ENCODE measurements around the gene PKHD1.

GRCh38 chr6:51617751-51618150 is 469.7 kb downstream of the PKHD1 start:
- TF ChIP-seq CTCF (conservative IDR thresholded peaks at IDR 0.05; ENCODE audit: low read depth, low read length) (no peak), EZH2 (IDR thresholded peaks at IDR 0.05; ENCODE audit: borderline replicate concordance, low read depth, low read length, poor library complexity, severe bottlenecking) (no peak)
